Middle frontal gyrus (tissue), 1 donor: ENCODE measurements around the gene FSIP1.

ENCODE experiments used
- DNase-seq: peaks from one replicate; pipeline ENCODE4 v3.0.0-alpha.2; 2015; ENCODE audit warnings: low spot score; ENCODE audit errors: extremely low spot score

Gene FSIP1

GRCh38 chr15:39554746-39555387 is 227.8 kb downstream of the FSIP1 start:
- DNase-seq, result no peak

DNA sequence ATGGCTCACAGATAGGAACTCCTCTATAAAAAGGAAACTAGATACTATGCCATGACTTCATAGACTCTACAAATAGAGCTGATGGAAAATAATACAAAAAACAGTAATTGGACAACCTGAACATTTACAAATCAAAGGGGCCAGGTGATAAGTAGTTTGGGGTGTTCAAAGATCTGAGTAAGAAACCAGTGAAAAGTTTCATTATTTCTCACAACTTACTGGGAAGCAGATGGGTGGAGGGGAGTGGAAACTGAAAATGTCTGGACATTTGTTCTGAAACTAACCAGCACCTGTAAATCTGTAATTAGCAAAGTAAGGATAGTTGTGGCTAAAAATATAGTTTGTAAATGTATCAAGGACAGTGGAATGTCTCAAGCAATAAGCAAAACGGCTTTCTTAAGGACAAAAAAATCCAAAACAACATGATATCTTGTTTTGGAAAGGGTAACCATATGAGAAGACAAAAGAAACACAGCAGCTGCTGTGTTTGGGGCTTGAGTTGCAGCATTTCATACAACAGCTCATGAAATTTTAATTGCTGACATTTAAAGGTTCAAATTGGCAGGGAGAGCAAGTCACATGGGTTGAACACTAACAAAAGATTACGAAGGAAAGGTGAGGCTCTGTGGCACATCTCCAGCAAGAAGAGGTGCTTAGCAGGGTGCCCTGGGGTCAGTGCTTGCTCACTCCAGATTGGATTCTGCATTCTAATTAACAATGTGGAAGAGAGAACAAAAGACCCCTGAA is 228.5 kb downstream of the FSIP1 start:
- no peak for DNase-seq

GRCh38 chr15:39552556-39552955 is 230.1 kb downstream of the FSIP1 start:
- DNase-seq, result no peak

GRCh38 chr15:39551476-39551875 is 231.2 kb downstream of the FSIP1 start:
- no peak for DNase-seq
